ENCODE measurements around the gene SCGN.
"Not testable (repeated sequence)": the region's sequence is repeated elsewhere in the genome, so short reads cannot be mapped to it uniquely, and the experiment has no call there.

SCGN gene

GRCh38 chr6:25732468-25733198 lies 80.6 kb downstream of the SCGN start:
- no peak for DNase-seq

GRCh38 chr6:25735261-25735660 lies 83.2 kb downstream of the SCGN start:
- DNase-seq, result no peak

- no peak for DNase-seq
Observed at GRCh38 chr6:25743868-25744267, 91.9 kb downstream of the SCGN start.

GRCh38 chr6:25745836-25746235 lies 93.8 kb downstream of the SCGN start:
- no peak for DNase-seq

DNA sequence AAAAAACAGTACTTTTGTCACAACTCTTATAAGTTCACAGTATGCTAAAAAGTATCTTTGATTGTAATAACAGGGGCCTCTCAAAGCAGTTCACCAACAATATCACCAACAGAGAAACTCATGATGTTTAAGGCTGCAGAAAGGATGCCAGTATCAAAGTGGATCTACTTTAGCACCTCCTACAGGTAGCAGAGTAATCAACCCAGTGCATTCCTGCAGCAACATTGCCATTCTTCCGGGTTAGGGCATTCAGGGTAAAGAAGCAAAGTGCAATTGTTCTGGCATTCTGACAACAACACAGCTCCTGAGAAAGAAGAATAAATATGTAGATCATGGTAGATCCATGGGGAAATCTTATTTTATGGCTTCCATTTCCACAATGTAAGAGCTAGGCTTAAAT lies 95.0 kb downstream of the SCGN start:
- no peak for DNase-seq

DNA sequence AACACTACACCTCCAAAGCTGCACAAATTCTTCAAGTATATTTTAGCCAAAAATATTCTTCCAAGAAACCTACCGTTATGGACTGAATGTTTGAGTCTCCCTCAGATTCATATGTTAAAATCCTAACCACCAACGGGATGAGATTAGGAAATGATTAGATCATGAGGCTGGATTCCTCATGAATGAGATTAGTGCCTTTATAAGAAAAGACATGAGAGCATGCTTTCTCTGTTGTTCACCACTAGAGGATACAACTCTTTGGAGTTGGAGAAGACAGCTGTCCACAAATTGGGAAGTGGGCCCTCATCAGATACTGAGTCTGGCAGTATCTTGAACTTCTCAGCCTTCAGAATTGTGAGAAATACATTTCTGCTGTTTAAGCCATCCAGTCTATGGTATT lies 95.5 kb downstream of the SCGN start:
- DNase-seq, result no peak

DNA sequence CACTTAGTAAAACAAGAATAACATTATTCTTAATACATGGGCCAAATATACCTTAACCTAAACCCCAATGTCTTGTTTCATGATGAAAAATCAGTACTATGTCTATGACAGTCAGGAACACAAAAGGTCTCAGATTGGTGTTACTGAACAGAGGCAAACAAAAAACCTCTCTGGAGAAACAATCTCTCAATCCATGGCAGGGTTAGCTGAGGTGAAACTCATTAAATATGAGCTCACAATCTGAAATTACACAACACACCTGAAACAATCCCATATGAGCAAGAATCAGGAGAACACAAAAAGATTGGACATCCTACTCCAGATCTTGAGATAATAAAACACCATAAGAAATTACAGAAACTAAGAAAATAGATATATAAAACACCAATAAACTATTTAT lies 96.0 kb downstream of the SCGN start:
- DNase-seq, result no peak

DNA sequence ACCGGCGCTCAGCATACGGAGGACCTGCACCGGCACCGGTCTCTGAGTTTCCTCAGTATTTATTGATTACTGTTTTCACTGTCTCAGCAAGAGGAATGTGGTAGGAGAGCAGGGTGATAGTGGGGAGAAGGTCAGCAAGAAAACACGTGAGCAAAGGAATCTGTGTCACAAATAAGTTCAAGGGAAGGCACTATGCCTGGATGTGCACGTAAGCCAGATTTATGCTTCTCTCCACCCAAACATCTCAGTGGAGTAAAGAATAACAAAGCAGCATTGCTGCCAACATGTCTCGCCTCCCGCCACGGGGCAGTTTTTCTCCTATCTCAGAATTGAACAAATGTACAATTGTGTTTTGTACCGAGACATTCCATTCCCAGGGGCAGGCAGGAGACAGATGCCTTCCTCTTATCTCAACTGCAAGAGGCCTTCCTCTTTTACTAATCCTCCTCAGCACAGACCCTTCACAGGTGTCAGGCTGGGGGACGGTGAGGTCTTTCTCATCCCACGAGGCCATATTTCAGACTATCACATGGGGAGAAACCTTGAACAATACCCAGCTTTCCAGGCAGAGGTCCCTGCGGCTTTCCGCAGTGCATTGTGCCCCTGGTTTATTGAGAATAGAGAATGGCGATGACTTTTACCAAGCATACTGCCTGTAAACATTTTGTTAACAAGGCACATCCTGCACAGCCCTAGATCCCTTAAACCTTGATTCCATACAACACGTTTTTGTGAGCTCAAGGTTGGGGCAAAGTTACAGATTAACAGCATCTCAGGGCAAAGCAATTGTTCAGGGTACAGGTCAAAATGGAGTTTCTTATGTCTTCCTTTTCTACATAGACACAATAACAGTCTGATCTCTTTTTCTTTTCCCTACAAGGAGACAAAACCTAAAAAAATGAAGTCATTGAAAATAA lies 96.8 kb downstream of the SCGN start:
- not testable (repeated sequence) for DNase-seq

DNA sequence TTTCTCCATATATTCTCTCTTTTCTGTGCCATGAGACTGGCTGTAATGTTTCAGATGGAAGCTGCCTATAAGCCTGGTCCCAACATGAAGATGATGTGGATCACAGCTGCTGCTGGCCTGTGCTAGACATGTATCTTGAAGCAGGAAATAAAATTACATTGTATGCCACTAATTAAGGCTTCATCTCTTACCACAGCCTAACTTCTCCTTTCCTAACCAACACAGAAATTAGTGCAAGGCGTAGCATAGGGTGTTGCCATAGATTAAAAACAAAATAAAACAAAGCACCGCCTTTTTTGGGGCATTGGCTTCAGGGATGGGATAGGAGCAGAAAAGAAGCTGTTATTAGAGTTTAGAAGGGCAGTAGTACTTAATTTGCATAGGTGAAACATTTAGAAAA lies 97.8 kb downstream of the SCGN start:
- DNase-seq, result no peak

GRCh38 chr6:25750906-25751305 lies 98.9 kb downstream of the SCGN start:
- DNase-seq, result no peak
